Smooth muscle cell (in vitro differentiated cells): ENCODE data around the gene ADGRV1. TPM values are rescaled to one million over a fixed set of nuclear protein-coding genes. Genes with fewer than 3 reads are reported as not detected.
"Not testable (repeated sequence)": the region's sequence is repeated elsewhere in the genome, so short reads cannot be mapped to it uniquely, and the experiment has no call there.

Experiments
- DNase-seq: peaks from one replicate; lab custom pipeline; 2025; ENCODE audit not compliant: unreplicated experiment; lab: John Stamatoyannopoulos, UW
- H2AFZ ChIP-seq: fragments of 200-600 bp; sonication (generic); 2 replicates; pipeline ENCODE4 v1.6.0; 2016; ENCODE audit warnings: antibody characterized with exemption, low read depth, mild to moderate bottlenecking
- H3F3A ChIP-seq: fragments of 200-600 bp; sonication (generic); 2 replicates; pipeline ENCODE4 v1.6.0; 2017; ENCODE audit warnings: antibody characterized with exemption, low read depth
- H3K27ac ChIP-seq: fragments of 200-600 bp; sonication (generic); 2 replicates; pipeline ENCODE4 v1.5.1; 2016; ENCODE audit warnings: low read depth, mild to moderate bottlenecking
- H3K27me3 ChIP-seq: fragments of 200-600 bp; sonication (generic); 2 replicates; pipeline ENCODE4 v1.6.1; 2016; ENCODE audit warnings: low read depth, mild to moderate bottlenecking
- H3K36me3 ChIP-seq: fragments of 200-600 bp; sonication (generic); 2 replicates; pipeline ENCODE4 v1.5.1; 2016; ENCODE audit warnings: low read depth
- H3K4me1 ChIP-seq: fragments of 200-600 bp; sonication (generic); 2 replicates; pipeline ENCODE4 v1.5.1; 2016; ENCODE audit warnings: low read depth
- H3K4me2 ChIP-seq: fragments of 200-600 bp; sonication (generic); 2 replicates; pipeline ENCODE4 v1.6.0; 2016; ENCODE audit warnings: mild to moderate bottlenecking
- H3K4me3 ChIP-seq: fragments of 200-600 bp; sonication (generic); 2 replicates; pipeline ENCODE4 v1.5.1; 2016; ENCODE audit warnings: mild to moderate bottlenecking
- H3K79me2 ChIP-seq: fragments of 200-600 bp; sonication (generic); 2 replicates; pipeline ENCODE4 v1.6.0; 2016; ENCODE audit warnings: low read depth, mild to moderate bottlenecking
- H3K9ac ChIP-seq: fragments of 200-600 bp; sonication (generic); 2 replicates; pipeline ENCODE4 v1.6.0; 2016; ENCODE audit warnings: low read depth
- H3K9me3 ChIP-seq: fragments of 200-600 bp; sonication (generic); replicated peaks from 2 replicates; pipeline ENCODE4 v1.5.1; 2016; ENCODE audit warnings: low read depth
- H4K20me1 ChIP-seq: fragments of 200-600 bp; sonication (generic); 2 replicates; pipeline ENCODE4 v1.6.0; 2016; ENCODE audit warnings: low read depth
- CTCF ChIP-seq: fragments of 200-600 bp; sonication (generic); IDR thresholded peaks from 2 replicates; pipeline ENCODE4 v1.5.1; 2017; ENCODE audit warnings: borderline replicate concordance, mild to moderate bottlenecking, antibody characterized with exemption; ENCODE audit not compliant: insufficient read depth, poor library complexity, severe bottlenecking
- WGBS: methylation state at CpG from one replicate; pipeline ENCODE4 v1.1.7; 2016; ENCODE audit warnings: low lambda C conversion rate; 5-methylcytosine and 5-hydroxymethylcytosine counted together
- polyA plus RNA-seq: library from polyadenylated mRNA; unstranded; fragments of >200 nt; fragmentation: Nextera tagmentation; extraction: Ambion mirVana; gene quantifications from 2 replicates; pipeline ENCODE4 v1.2.1, GENCODE V29; 2016
- total RNA-seq: library from RNA; depleted of rRNA; stranded (reverse); fragments of >200 nt; gene quantifications from 2 replicates; pipeline ENCODE4 v1.2.3, GENCODE V29; 2014

Gene ADGRV1
- total and polyA plus RNA-seq, 2 experiments from 2014 or later, result 16.8 to 17.7 TPM

GRCh38 chr5:90967443-90967842 lies 408.8 kb downstream of the ADGRV1 start:
- no peak for TF ChIP-seq CTCF
- Histone ChIP-seq H2AFZ (no peak overlapping the region), H3K27me3 (no peaks in the 10 kb centered on the region), H3K4me3 (no peak overlapping the region), H3K4me1 (no peaks in the 10 kb centered on the region), H3K9ac (no peak overlapping the region), H3K27ac (no peak overlapping the region), H3F3A (no peaks in the 10 kb centered on the region), H4K20me1 (no peaks in the 10 kb centered on the region), H3K36me3 (no peaks in the 10 kb centered on the region), H3K9me3 (no peaks in the 10 kb centered on the region), H3K79me2 (no peaks in the 10 kb centered on the region), H3K4me2 (peak overlapping the region; percentile 43)
- WGBS, result 61% methylated on average over 2 of the region's 2 CpGs
- DNase-seq, result no peak

GRCh38 chr5:90967851-90968250 lies 409.3 kb downstream of the ADGRV1 start:
- no peak overlapping the region for H2AFZ ChIP-seq
- no peak for DNase-seq
- no peak overlapping the region for H3K4me2 ChIP-seq
- WGBS, result 80% methylated on average over 4 of the region's 4 CpGs
- H3K4me1 ChIP-seq, result no peaks in the 10 kb centered on the region
- H3F3A ChIP-seq, result no peaks in the 10 kb centered on the region
- no peak overlapping the region for H3K9ac ChIP-seq
- no peaks in the 10 kb centered on the region for H3K27me3 ChIP-seq
- H4K20me1 ChIP-seq, result no peaks in the 10 kb centered on the region
- TF ChIP-seq CTCF, result no peak
- H3K27ac ChIP-seq, result no peak overlapping the region
- no peaks in the 10 kb centered on the region for H3K36me3 ChIP-seq
- no peaks in the 10 kb centered on the region for H3K9me3 ChIP-seq
- H3K79me2 ChIP-seq, result no peaks in the 10 kb centered on the region
- H3K4me3 ChIP-seq, result no peak overlapping the region

- DNase-seq, result no peak
- Histone ChIP-seq H3F3A (no peaks in the 10 kb centered on the region), H3K36me3 (no peaks in the 10 kb centered on the region), H3K4me2 (no peak overlapping the region), H3K27ac (no peak overlapping the region), H3K9me3 (no peaks in the 10 kb centered on the region), H3K4me3 (no peak overlapping the region), H3K79me2 (no peaks in the 10 kb centered on the region), H3K27me3 (no peaks in the 10 kb centered on the region), H3K4me1 (no peaks in the 10 kb centered on the region), H3K9ac (no peak overlapping the region), H2AFZ (no peak overlapping the region), H4K20me1 (no peaks in the 10 kb centered on the region)
- TF ChIP-seq CTCF, result no peak
Measured at GRCh38 chr5:90968319-90968718, 409.7 kb downstream of the ADGRV1 start.

GRCh38 chr5:90969945-90970344 lies 411.3 kb downstream of the ADGRV1 start:
- H3K36me3 ChIP-seq, H3K27ac ChIP-seq, H4K20me1 ChIP-seq, H3K9ac ChIP-seq, H3K4me3 ChIP-seq, H3K79me2 ChIP-seq, H3K9me3 ChIP-seq, H3K4me1 ChIP-seq, DNase-seq, H2AFZ ChIP-seq, H3F3A ChIP-seq, H3K4me2 ChIP-seq, H3K27me3 ChIP-seq: not testable (repeated sequence)
- WGBS, result 92% methylated on average over 11 of the region's 11 CpGs
